SKM-1 (cell line): ENCODE data around the gene SV2C.

Source experiments
- DNase-seq: peaks from one replicate; lab custom pipeline; 2025; ENCODE audit not compliant: unreplicated experiment; lab: John Stamatoyannopoulos, UW

SV2C gene

GRCh38 chr5:76376148-76376865 lies 293.1 kb downstream of the SV2C start:
- DNase-seq: no peak

GRCh38 chr5:76376866-76377230 lies 293.7 kb downstream of the SV2C start:
- DNase-seq: no peak

- no peak for DNase-seq
Measured at GRCh38 chr5:76378355-76378754, 295.2 kb downstream of the SV2C start.

- no peak for DNase-seq
Measured at GRCh38 chr5:76379316-76379715, 296.1 kb downstream of the SV2C start.

DNA sequence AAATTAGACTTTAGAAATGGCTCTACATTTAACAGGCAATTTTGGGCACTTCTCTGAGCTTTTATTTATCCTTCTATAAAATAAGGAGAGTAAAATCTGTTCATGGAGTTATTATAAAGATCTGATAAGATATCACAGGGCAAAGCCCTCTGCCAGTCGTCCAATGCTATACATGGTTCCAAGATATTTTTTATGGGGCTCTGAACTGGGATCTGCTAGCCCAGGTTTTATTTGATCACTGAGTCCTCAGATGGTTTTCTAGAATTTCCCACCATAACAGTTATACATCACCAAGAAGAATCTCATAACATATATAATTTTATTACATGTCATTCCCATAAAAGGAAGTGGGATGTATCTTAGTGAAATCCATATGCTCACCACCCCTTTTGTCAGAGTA lies 296.7 kb downstream of the SV2C start:
- no peak for DNase-seq

GRCh38 chr5:76380346-76381066 lies 297.3 kb downstream of the SV2C start:
- DNase-seq: no peak

DNA sequence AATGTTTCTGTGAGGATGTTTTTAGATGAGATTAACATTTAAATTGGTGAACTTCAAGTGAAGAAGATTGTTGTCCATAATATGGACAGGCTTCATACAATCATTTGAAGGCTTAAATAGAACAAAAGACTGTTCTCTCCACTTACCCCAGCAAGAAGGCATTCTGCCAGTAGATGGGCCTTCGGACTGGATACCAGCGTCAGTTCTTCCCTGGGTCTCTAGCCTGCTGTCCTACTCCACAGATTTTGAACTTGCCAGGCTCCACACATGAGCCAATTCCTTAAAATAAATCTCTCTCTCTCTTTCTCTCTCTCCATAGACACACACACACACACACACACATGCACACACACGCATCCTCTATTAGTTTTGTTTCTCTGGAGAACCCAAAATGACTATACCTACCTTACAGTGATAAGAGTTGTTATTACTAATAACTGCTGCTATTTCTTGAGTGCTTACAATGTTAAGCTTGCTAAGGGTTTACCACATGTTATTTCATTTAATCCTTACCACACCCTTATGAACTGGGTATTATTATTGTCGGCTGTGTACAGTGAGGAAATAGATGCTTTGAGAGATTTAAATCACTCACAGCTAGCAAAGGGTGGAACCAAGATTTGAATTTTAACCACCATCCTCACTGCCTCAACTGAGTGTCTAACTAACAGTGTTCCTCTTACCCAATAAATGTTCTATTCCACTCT lies 300.1 kb downstream of the SV2C start:
- DNase-seq: no peak

DNA sequence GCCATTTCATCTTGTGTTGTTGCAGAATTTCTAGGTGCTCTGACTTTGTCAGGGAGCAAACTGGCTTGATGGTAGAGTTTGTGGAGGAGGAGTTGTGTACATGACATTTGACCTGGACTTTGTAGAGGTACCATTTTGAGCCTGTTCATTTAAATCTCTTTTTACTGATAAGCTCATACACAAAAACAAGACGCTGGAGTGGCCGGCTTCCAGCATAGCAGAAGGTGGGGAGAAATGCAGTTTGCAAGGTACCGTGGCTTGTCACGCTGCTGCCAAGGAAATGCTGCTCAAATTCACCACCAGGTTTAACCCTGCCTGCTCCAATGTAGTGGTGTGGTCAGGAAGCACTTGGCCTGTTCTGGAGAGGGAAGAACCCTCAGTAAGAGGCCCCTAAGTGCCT lies 301.0 kb downstream of the SV2C start:
- no peak for DNase-seq

DNA sequence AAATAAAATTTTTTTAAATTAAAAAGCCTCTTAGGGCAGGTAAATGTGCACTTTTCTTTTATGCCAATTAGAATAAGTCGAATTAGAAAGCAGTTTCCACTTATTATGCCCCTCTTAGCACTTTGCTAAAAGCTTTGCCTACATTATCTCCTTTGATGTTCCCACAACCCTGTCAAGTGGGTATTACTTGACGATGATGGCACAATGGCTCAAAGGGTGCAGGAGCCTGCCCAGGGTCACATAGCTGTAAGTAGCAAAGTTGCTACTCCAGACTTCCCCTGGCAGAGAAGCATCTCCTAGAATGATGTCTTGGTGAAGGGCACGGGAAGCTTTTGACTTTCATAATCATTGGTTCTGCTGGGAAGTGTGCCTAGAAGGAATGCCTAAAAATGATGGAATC lies 301.5 kb downstream of the SV2C start:
- DNase-seq: no peak

DNA sequence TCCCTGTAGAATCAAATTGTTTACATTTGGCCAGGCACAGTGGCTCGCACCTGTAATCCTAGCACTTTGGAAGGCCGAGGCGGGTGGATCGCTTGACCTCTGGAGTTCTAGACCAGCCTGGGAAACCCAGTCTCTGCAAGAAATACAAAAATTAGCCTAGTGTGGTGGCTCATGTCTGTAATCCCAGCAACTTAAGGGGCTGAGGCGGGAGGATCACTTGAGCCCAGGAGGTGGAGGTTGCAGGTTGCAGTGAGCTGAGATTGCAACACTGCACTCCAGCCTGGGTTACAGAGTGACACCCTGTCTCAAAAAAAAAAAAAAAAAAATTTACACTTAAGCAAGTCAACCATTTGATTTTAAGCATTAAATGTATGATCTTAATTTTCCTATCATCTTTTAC lies 302.4 kb downstream of the SV2C start:
- no peak for DNase-seq

DNA sequence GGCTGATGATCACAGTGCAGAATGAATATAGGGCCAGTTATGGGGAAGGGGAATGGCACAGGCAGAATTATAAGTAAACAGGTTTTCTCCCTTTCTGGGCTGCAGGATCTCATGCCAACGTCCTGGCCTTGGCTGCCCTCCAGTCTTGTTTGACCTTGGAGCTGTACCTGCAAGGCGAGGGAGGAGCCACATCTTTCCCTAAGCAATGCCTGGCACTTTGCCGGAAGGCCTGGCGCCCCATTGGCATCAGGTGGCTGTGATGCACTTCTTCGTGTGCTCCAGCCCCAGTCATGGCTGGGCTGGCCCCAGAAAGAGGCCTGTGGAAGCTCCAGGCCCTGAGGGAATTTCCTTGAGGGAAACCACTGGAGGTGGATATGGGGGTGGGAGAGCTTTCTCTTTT lies 303.2 kb downstream of the SV2C start:
- no peak for DNase-seq

DNA sequence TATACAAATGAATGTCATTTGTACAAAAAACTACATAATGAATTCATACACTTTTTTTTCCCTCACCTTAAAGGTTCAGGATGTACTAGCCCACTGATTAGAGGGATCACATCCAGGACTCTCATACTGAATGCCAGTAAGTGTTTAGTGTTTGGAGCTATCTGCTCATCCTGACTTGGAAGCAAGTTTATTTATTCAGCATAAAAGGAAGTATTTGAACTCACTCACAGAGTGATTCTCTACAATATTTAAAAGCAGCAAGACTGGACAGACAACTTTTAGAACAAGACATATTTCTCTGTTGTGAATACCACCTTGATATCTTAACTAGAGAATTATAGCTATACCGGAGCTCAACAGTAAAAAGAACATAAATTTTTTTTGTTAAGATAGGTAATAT lies 305.1 kb downstream of the SV2C start:
- DNase-seq: no peak

- DNase-seq: no peak
Measured at GRCh38 chr5:76388791-76389512, 305.8 kb downstream of the SV2C start.

- DNase-seq: no peak
Measured at GRCh38 chr5:76389513-76390154, 306.5 kb downstream of the SV2C start.

GRCh38 chr5:76391014-76391413 lies 307.8 kb downstream of the SV2C start:
- no peak for DNase-seq

DNA sequence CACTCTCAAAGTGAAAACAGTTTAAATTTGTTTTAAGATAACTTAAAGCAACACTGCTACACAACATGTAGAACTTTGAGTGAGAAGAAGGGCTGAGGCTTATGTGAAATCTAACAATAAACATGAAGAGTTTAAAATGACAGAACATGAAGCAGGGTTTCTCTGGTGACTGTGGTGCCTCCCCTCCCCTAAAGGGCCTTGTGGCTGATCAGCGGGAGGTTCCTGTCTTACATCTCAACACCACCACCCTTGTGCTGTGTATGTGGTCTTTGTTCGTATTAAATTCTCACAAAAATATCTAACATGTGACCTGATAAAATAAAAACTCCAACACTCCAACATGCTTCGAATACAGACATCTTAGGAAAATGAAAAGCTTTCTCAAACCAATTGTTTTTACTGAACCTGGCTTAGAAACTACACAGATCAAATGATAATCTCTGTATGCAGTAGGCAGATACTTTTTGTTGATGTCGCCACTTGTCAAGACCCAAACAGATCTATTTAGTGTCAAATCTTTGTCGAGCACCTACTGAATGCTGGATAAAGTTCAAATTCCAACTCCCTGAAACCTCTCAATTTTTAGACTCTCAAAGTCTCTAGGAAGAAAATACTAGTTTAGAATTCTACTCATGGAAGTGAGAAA lies 310.0 kb downstream of the SV2C start:
- no peak for DNase-seq

DNA sequence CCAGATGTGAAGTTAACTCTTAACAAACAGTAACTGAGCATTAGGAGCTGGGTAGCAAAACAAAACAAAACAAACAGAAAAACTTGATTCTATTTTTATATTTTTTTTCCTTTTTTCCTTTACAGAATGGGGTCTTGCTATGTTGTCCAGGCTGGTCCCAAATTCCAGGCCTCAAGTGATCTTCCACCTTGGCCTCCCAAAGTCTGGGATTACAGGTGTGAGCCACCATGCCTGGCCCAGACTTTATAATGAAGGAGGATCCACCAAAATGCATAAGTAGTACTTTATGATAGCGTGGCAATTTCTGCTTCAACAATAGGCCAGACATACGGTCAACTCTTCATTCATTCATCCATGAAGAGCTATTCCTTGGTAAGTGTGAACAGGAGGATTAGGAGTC lies 314.0 kb downstream of the SV2C start:
- no peak for DNase-seq

GRCh38 chr5:76399268-76399667 lies 316.1 kb downstream of the SV2C start:
- no peak for DNase-seq

- DNase-seq: no peak
Measured at GRCh38 chr5:76400466-76400865, 317.3 kb downstream of the SV2C start.

DNA sequence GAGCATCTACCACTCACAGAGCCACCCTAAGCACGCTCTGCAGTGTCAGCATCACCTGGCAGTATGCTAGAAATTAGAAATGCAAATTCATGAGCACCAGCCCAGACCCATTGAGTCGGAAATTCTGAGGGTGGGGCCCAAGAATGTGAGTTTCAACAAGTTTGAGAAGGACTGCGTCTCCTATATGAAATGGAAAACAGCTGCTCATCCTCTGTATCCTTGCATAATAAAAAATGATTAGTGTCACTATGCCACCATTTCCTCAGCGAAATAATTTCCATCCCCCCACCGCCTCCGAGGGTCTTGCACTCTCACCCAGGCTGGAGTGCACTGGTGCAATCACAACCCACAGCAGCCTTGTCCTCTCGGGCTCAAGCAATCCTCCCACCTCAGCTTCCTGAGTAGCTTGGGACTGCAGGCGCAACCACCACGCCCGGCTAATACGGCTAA lies 318.6 kb downstream of the SV2C start:
- DNase-seq: no peak
